ENCODE results near the gene SUN3.
"Not testable (repeated sequence)": the region's sequence is repeated elsewhere in the genome, so short reads cannot be mapped to it uniquely, and the experiment has no call there.

SUN3 gene

GRCh38 chr7:48011323-48011722 lies 17.6 kb downstream of the SUN3 start:
- no peak for TF ChIP-seq CTCF (IDR thresholded peaks at IDR 0.05; ENCODE audit: low read length, missing control alignments)
- no peak for DNase-seq (ENCODE audit: low read depth)
- no peak overlapping the region for H3K4me3 ChIP-seq (replicated peaks; ENCODE audit: low read depth, low read length)

- no peak overlapping the region for H3K4me3 ChIP-seq (replicated peaks; ENCODE audit: low read depth, low read length)
- TF ChIP-seq CTCF (IDR thresholded peaks at IDR 0.05; ENCODE audit: low read length, missing control alignments): no peak
- no peak for DNase-seq (ENCODE audit: low read depth)
Observed at GRCh38 chr7:48009954-48010353, 19.0 kb downstream of the SUN3 start.

GRCh38 chr7:48009257-48009656 lies 19.6 kb downstream of the SUN3 start:
- no peak for DNase-seq (ENCODE audit: low read depth)
- TF ChIP-seq CTCF (IDR thresholded peaks at IDR 0.05; ENCODE audit: low read length, missing control alignments): no peak
- no peak overlapping the region for H3K4me3 ChIP-seq (replicated peaks; ENCODE audit: low read depth, low read length)

- TF ChIP-seq CTCF (IDR thresholded peaks at IDR 0.05; ENCODE audit: low read length, missing control alignments): no peak
Observed at GRCh38 chr7:48006866-48007265, 22.0 kb downstream of the SUN3 start.

GRCh38 chr7:48004638-48005037 lies 24.3 kb downstream of the SUN3 start:
- no peak for DNase-seq (ENCODE audit: low read depth)
- no peak overlapping the region for H3K4me3 ChIP-seq (replicated peaks; ENCODE audit: low read depth, low read length)
- TF ChIP-seq CTCF (IDR thresholded peaks at IDR 0.05; ENCODE audit: low read length, missing control alignments): no peak

More at GRCh38 chr7:48006866-48007265, 22.0 kb downstream of the SUN3 start:
- DNase-seq (ENCODE audit: low read depth): no peak
- no peak overlapping the region for H3K4me3 ChIP-seq (replicated peaks; ENCODE audit: low read depth, low read length)

GRCh38 chr7:48004032-48004431 lies 24.9 kb downstream of the SUN3 start:
- TF ChIP-seq CTCF (IDR thresholded peaks at IDR 0.05; ENCODE audit: low read length, missing control alignments): no peak
- no peak overlapping the region for H3K4me3 ChIP-seq (replicated peaks; ENCODE audit: low read depth, low read length)
- DNase-seq (ENCODE audit: low read depth): no peak

- DNase-seq (ENCODE audit: low read depth); H3K4me3 ChIP-seq (replicated peaks; ENCODE audit: low read depth, low read length): not testable (repeated sequence)
Observed at GRCh38 chr7:48000164-48000563, 28.7 kb downstream of the SUN3 start.

- TF ChIP-seq CTCF (IDR thresholded peaks at IDR 0.05; ENCODE audit: low read length, missing control alignments): no peak
- no peak for DNase-seq (ENCODE audit: low read depth)
- H3K4me3 ChIP-seq (replicated peaks; ENCODE audit: low read depth, low read length): no peak overlapping the region
Observed at GRCh38 chr7:47999413-47999812, 29.5 kb downstream of the SUN3 start.

All from fibroblast of pulmonary artery (primary cell).